ENCODE results near the gene GPX6. TPM values are rescaled to one million over a fixed set of nuclear protein-coding genes. Genes with fewer than 3 reads are reported as not detected.

GPX6 gene
- total and polyA plus RNA-seq, 2 of the 13 experiments (the other 11 are each of a cell fraction or from before 2014, with no cell fraction given): not detected

DNA sequence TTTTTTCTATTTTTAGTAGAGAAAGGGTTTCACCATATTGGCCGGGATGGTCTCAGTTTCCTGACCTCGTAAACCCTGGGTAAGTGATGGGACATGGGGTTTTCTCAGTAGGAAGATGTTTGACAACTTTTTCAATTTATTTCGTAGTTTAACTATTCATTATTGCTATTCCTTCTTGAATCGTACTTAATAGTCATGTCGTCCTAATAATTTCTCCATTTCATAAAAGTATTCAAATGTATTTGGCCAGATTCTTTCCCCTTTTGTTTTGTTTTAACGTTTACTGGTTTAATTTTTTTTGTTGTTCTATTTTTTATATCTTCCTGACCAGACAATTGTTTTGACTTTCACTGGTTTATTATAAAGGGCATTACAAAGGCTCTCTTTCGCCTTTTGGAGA is 26.4 kb upstream of the GPX6 start:
- Histone ChIP-seq H3K36me3 (replicated peaks in 1 of 2; ENCODE audit: control insufficient read depth in 1 of 2, insufficient read depth in 2 of 2, low read length in 2 of 2) (no peaks in the 10 kb centered on the region), H2AFZ (ENCODE audit: low read length) (no peak overlapping the region), H3K4me2 (ENCODE audit: low read depth, low read length) (peak overlapping the region; percentile 99), H3K9me3 (ENCODE audit: low read length) (no peaks in the 10 kb centered on the region), H3K4me1 (ENCODE audit: insufficient read depth, low read length) (peaks cover 22% of the 10 kb centered on the region), H3K9ac (ENCODE audit: insufficient read depth, low read depth, low read length) (no peak overlapping the region), H3K79me2 (ENCODE audit: insufficient read depth, low read length) (no peaks in the 10 kb centered on the region), H3K27me3 (ENCODE audit: control insufficient read depth in 1 of 2, insufficient read depth in 2 of 2, low read length in 2 of 2) (peaks cover 0 to 3% of the 10 kb centered on the region in 2 experiments; a peak in 2 of 5 replicates), H4K20me1 (ENCODE audit: insufficient read depth, low read length) (no peaks in the 10 kb centered on the region), H3K27ac (ENCODE audit: extremely low read length, insufficient read depth, low read length) (no peak overlapping the region), H3K4me3 (replicated peaks in 1 of 3; ENCODE audit: insufficient read depth in 1 of 3, low read depth in 2 of 3, low read length in 3 of 3) (peak overlapping the region; percentile 48 to 76 (median 64); a peak in 4 of 6 replicates)
- in situ Hi-C loops (cut with HindIII; ENCODE audit: extremely low pct_ligation_motif_present, low pct_unique_long_range_greater_than_20kb) (no loop called here), intact Hi-C loops (cut with micrococcal nuclease; ENCODE audit: unreplicated experiment) (loop anchor here (2.0 to 5.0 kb wide), 2 partner anchors 67 to 145 kb away; partner anchors contain the start of gene ZSCAN12)
- ATAC-seq: no peak
- FAIRE-seq: no peak
- no TSS peak for BruUV-seq (replicated peaks)
- ChIA-PET CTCF (ENCODE audit: low intra/inter-chr PET ratio, low total read pairs) (interaction anchor here (1.5 kb wide), 1 partner anchor 142 kb away, joined by 4 read pairs; the partner anchor contains the start of gene ZSCAN12), POLR2A (interaction anchor here (0.8 to 1.9 kb wide), 4 partner anchors 9 to 48 kb away, joined by 3 to 7 read pairs (median 4); a partner anchor contains a TSS)
- TF ChIP-seq SNAI1 (CRISPR knock-in tag; IDR thresholded peaks at IDR 0.05; ENCODE audit: borderline replicate concordance) (no peak), HOXA3 (CRISPR knock-in tag; IDR thresholded peaks at IDR 0.05) (no peak), FOXJ3 (CRISPR knock-in tag; IDR thresholded peaks at IDR 0.05; ENCODE audit: borderline replicate concordance) (no peak), SP5 (CRISPR knock-in tag; IDR thresholded peaks at IDR 0.05; ENCODE audit: borderline replicate concordance, low read depth) (no peak), ZBTB21 (CRISPR knock-in tag; IDR thresholded peaks at IDR 0.05) (no peak), JUNB (CRISPR knock-in tag; IDR thresholded peaks at IDR 0.05; ENCODE audit: borderline replicate concordance) (no peak)
- TF ChIP-seq, protein P1, sequence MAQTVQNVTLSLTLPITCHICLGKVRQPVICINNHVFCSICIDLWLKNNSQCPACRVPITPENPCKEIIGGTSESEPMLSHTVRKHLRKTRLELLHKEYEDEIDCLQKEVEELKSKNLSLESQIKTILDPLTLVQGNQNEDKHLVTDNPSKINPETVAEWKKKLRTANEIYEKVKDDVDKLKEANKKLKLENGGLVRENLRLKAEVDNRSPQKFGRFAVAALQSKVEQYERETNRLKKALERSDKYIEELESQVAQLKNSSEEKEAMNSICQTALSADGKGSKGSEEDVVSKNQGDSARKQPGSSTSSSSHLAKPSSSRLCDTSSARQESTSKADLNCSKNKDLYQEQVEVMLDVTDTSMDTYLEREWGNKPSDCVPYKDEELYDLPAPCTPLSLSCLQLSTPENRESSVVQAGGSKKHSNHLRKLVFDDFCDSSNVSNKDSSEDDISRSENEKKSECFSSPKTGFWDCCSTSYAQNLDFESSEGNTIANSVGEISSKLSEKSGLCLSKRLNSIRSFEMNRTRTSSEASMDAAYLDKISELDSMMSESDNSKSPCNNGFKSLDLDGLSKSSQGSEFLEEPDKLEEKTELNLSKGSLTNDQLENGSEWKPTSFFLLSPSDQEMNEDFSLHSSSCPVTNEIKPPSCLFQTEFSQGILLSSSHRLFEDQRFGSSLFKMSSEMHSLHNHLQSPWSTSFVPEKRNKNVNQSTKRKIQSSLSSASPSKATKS (CRISPR knock-in tag; IDR thresholded peaks at IDR 0.05): 0 out of 2 replicates have a peak, but pooled peaks have one; percentile 16
- DNase-seq (ENCODE audit: low spot score): no peak
- 61% methylated on average over 7 of the region's 7 CpGs for WGBS (ENCODE audit: low lambda C conversion rate)
